Fibroblast of skin of right quadriceps (primary cell): Measurements from ENCODE around the gene SLC25A52.
A peak's percentile ranks its signal among the peaks of the same experiment; 100 is the strongest.
"Not testable (repeated sequence)": the region's sequence is repeated elsewhere in the genome, so short reads cannot be mapped to it uniquely, and the experiment has no call there.

Experiments used
- DNase-seq: peaks from one replicate; pipeline ENCODE4 v3.0.0-alpha.2; 2013

Gene SLC25A52

GRCh38 chr18:31739651-31740050 lies 21.0 kb downstream of the SLC25A52 start:
- DNase-seq: no peak

- DNase-seq: no peak
Measured at GRCh38 chr18:31738460-31739407, 21.9 kb downstream of the SLC25A52 start.

DNA sequence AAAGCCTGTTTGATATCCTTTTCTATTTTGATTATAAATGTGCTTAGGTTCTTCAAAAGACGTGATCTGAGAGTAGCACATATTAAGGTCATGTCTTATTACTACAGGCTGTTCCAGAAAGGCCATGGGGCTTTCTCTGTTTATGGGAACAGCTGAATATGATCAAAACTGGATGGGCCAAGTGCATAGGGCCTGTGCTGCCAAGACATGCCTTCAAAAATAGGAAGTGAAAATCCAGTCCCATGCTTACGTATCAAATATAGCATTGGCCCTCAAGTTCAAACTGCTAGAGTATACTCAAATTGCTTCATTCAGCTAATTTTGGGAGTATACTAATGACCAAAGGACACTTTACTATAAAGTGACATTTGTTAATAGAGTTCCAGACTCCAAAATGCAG lies 24.1 kb downstream of the SLC25A52 start:
- no peak for DNase-seq

DNA sequence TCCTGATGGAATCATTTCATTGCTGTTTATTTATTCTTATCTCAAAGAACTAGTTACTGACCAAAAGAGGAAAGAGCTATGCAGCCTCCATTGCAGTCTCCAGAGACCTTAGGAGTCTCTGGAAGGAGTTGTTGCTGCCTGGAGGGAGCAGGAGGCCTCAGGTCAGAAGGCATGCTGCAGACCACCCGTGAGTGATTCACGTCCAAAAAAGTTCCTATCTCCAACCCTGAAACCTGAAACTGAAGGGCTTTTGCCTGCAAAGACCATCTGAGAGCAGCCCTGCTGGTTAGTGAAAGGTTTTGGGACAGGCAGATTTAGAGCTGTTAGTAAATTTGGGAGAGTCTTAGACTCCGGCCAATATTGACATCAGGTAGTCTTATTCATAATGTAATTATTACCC lies 29.1 kb downstream of the SLC25A52 start:
- no peak for DNase-seq

GRCh38 chr18:31729196-31729595 lies 31.5 kb downstream of the SLC25A52 start:
- DNase-seq: not testable (repeated sequence)

DNA sequence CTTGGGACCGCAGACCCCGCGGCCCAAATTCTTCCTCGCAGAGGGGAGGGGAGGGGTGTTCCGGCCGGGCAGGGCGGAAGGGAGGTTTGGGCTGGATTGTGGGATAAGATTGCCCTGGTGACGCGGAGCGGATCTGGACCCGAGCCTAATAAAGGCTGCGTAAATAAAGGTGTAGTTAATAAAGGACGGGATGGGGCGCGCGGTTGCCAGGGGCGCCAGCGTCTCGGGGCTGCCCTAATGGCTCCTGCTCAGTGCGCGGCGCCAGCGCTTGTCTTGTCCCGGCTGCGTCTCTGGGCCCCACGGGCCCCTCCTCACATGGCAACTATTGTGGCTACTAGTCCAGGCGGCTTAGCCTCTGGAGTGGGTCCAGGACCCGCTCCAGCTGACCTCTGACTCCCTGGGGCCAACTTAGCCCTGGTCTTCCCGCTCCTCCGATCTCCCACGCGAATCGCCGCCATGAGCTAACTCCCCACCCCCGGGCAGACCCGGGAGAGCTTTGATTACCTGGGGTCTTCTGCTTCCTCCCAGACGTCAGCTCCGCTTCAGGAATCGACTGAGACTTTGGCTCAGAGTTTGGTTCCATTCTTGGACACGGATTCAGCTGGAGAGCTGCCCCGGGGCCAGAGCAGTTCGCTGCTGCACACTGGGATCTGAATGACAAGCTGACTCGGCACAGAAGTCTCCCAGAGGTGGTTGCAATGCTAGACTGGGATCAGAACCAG lies 36.5 kb downstream of the SLC25A52 start:
- DNase-seq: no peak

DNA sequence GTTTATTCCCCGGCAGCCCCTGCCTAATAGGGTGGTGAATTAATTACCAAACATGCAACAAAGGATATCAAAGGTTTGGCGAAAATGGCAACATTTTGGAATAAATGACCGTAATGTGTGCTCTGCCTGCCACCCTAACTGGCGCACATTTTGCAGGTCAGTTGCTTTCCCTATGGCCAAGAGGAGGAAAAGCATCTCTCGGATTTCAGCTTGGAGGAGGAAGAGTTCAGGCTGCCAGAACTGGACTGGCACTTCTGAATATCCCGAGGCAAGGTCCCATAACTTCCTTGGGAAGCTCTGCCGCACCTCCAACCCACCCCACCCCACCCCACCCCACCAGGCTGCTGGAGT lies 37.1 kb downstream of the SLC25A52 start:
- no peak for DNase-seq

GRCh38 chr18:31722369-31722957 lies 38.2 kb downstream of the SLC25A52 start:
- DNase-seq: peak; percentile 70

GRCh38 chr18:31721601-31722000 lies 39.1 kb downstream of the SLC25A52 start:
- no peak for DNase-seq

DNA sequence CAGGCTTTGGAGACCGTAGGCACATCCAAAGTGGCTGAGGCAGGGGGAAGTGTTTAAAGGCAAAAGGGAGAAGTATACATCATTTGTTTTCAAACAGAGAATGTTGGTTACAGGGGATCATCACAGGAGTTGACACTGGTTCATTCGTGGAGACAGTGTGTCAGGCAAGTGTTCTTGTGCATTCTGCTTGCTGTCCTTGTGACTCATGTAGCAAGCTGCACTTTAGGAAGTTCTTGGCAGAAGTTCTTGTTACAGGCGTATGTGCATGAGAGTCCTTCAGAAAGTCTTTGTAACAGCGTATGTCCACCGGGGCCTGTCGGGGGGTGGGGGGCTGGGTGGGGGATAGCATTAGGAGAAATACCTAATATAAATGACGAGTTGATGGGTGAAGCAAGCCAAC lies 39.8 kb downstream of the SLC25A52 start:
- no peak for DNase-seq

GRCh38 chr18:31719363-31720006 lies 41.2 kb downstream of the SLC25A52 start:
- no peak for DNase-seq

DNA sequence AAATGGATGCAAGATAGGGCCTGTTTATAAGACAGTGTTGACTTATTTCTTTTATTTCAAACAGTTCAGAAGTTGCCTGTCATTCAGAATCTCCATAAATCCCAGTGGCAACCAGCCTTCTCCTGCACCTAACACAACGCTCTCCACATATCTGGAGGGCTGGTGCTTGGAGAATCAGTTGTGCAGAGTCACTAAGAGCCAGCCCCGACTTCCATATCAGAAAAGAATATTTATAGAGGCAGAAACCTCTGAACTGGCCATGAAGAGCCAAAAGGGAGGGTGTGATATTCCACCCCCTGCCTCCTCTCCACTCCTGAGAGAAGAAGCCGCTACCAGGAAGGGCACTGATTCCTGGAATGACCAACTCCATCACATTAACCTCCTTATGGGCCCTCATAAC lies 42.3 kb downstream of the SLC25A52 start:
- no peak for DNase-seq

DNA sequence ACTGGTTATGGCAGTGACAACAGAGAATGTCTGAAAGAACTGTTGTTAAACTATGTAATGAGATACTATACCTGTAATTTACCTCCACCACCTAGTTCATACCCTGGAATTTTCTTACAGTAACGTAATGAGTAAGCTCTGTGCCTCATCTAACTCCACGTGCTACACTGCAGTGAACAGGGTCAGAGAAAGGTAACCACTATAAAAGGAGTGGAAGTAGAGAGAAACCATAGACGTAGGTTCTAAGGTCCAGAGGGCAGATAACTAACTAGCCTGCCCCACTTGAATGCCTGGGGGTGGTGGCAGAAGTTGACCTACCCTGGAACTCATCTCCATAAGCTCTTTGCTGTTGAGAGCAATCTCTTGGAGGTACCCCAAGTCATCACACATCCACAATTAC lies 44.3 kb downstream of the SLC25A52 start:
- no peak for DNase-seq

DNA sequence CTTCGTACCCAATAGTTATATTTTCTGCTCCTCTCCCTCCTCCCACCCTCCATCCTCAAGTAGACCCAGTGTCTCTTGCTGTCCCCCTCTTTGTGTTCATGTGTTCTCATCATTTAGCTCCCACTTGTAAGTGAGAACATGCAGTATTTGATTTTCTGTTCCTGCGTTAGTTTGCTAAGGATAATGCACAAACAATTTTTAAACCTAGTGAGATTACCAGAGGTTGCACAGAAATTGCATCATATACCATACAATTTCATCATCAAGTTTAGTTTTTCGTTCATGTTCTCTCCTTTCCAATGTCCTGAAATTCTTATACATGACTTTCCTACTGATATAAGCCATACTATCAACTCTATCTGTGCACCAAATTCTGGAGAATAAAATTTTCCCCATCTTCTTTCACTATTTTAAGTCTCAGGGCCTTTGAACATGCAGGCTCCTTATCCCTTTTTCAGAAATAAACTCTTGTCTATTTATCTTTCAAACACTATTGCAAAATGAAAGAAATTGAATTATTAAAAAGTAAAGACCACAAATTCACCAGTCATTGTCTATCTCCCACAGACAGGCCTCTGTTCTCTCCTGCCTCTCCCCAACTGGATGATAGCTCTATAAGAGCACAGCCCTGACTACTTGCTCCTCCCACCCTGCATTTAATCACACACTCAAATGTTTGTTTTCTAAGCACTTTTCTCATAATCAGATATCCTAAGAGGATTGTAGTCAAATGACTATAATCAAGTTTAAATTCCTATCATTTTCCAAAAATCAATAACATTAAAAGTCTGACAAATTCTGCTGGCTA lies 49.1 kb downstream of the SLC25A52 start:
- no peak for DNase-seq

GRCh38 chr18:31710826-31711225 lies 49.9 kb downstream of the SLC25A52 start:
- DNase-seq: no peak
